ENCODE measurements around the gene PRXL2A.
A peak's percentile ranks its signal among the peaks of the same experiment; 100 is the strongest.

Gene PRXL2A

GRCh38 chr10:80454513-80455460 is 46.4 kb downstream of the PRXL2A start (continued):
- TF ChIP-seq EGR2 (tag by site-specific recombination; IDR thresholded peaks at IDR 0.05; ENCODE audit: low read depth): peak; percentile 80
- TF ChIP-seq ZNF140 (tag by site-specific recombination; IDR thresholded peaks at IDR 0.05): no peak
- TF ChIP-seq ZNF600 (tag by site-specific recombination; IDR thresholded peaks at IDR 0.05): peak; percentile 83
- peak; percentile 6; the same call in 1 of the 2 replicates for TF ChIP-seq KLF9 (tag by site-specific recombination; IDR thresholded peaks at IDR 0.05; ENCODE audit: low read depth)
- TF ChIP-seq ZNF792 (tag by site-specific recombination; IDR thresholded peaks at IDR 0.05): no peak
- peak; percentile 57 for TF ChIP-seq ZBTB26 (tag by site-specific recombination; optimal IDR thresholded peaks at IDR 0.05)
- no peak for TF ChIP-seq ZNF791 (tag by site-specific recombination; IDR thresholded peaks at IDR 0.05)
- TF ChIP-seq SCRT1 (tag by site-specific recombination; IDR thresholded peaks at IDR 0.05; ENCODE audit: borderline replicate concordance): no peak
- peak; percentile 60 for TF ChIP-seq GLIS2 (tag by site-specific recombination; IDR thresholded peaks at IDR 0.05)
- TF ChIP-seq ZNF335 (tag by site-specific recombination; conservative IDR thresholded peaks at IDR 0.05): peak; percentile 46
- no peak for TF ChIP-seq PRDM10 (tag by site-specific recombination; IDR thresholded peaks at IDR 0.05)
- no peak for TF ChIP-seq ZNF629 (tag by site-specific recombination; IDR thresholded peaks at IDR 0.05)
- peak; percentile 43 for TF ChIP-seq ZBTB8A (tag by site-specific recombination; IDR thresholded peaks at IDR 0.05)
- peak; percentile 4; the same call in 1 of the 2 replicates for TF ChIP-seq SP2 (tag by site-specific recombination; IDR thresholded peaks at IDR 0.05)
- TF ChIP-seq ZFP69B (tag by site-specific recombination; IDR thresholded peaks at IDR 0.05): peak; percentile 44; the same call in 1 of the 2 replicates
- 0 out of 2 replicates have a peak, but pooled peaks have one; percentile 13 for TF ChIP-seq ZNF423 (tag by site-specific recombination; IDR thresholded peaks at IDR 0.05)
- TF ChIP-seq ZNF341 (tag by site-specific recombination; IDR thresholded peaks at IDR 0.05; ENCODE audit: low read depth): peak; percentile 50
- TF ChIP-seq KLF1 (tag by site-specific recombination; IDR thresholded peaks at IDR 0.05): peak; percentile 74
- 0 out of 2 replicates have a peak, but pooled peaks have one; percentile 44 for TF ChIP-seq KLF10 (tag by site-specific recombination; IDR thresholded peaks at IDR 0.05)
- TF ChIP-seq ZNF416 (tag by site-specific recombination; IDR thresholded peaks at IDR 0.05): no peak

- CTCF ChIA-PET: interaction anchor here (0.5 to 2.1 kb wide), 5 partner anchors 49 to 1465 kb away, joined by 3 to 20 read pairs (median 4); no protein-coding TSS in a partner anchor
- POLR2A ChIA-PET: no interaction called here
- Histone ChIP-seq H3K4me1 (ENCODE audit: control insufficient read depth, insufficient read depth, low read length) (no peaks in the 10 kb centered on the region; the same call in 1 of the 2 replicates), H3K36me3 (ENCODE audit: control insufficient read depth in 2 of 2, insufficient read depth in 1 of 2, low read length in 2 of 2) (no peaks in the 10 kb centered on the region), H3K4me3 (ENCODE audit: low read depth, low read length) (peak overlapping the region; percentile 71), H3K9me3 (ENCODE audit: control insufficient read depth, insufficient read depth, low read depth, low read length) (no peaks in the 10 kb centered on the region), H3K27ac (ENCODE audit: extremely low read depth, low read depth, low read length) (no peak overlapping the region)
- TF ChIP-seq ZNF18 (tag by site-specific recombination; IDR thresholded peaks at IDR 0.05) (peak; percentile 66; the same call in 1 of the 2 replicates), SCRT2 (tag by site-specific recombination; IDR thresholded peaks at IDR 0.05) (no peak), PRDM10 (tag by site-specific recombination; IDR thresholded peaks at IDR 0.05) (peak; percentile 27; the same call in 1 of the 2 replicates)
Measured at GRCh38 chr10:80455461-80456349, 47.4 kb downstream of the PRXL2A start.
